Activated CD4-positive, alpha-beta T cell treated with anti-CD3 and anti-CD28 coated beads for 24 hours (primary cell): Measurements from ENCODE around the gene CD84.
A peak's percentile ranks its signal among the peaks of the same experiment; 100 is the strongest.
"Not testable (repeated sequence)": the region's sequence is repeated elsewhere in the genome, so short reads cannot be mapped to it uniquely, and the experiment has no call there.

ENCODE experiments used
- DNase-seq, 2 donors: peaks; one replicate each; pipeline ENCODE4 v3.0.0-alpha.2; 2020; ENCODE audit warnings: low read depth in 2 of 2

Gene CD84

GRCh38 chr1:160540859-160541233 is 38.5 kb downstream of the CD84 start:
- no peak for DNase-seq

DNA sequence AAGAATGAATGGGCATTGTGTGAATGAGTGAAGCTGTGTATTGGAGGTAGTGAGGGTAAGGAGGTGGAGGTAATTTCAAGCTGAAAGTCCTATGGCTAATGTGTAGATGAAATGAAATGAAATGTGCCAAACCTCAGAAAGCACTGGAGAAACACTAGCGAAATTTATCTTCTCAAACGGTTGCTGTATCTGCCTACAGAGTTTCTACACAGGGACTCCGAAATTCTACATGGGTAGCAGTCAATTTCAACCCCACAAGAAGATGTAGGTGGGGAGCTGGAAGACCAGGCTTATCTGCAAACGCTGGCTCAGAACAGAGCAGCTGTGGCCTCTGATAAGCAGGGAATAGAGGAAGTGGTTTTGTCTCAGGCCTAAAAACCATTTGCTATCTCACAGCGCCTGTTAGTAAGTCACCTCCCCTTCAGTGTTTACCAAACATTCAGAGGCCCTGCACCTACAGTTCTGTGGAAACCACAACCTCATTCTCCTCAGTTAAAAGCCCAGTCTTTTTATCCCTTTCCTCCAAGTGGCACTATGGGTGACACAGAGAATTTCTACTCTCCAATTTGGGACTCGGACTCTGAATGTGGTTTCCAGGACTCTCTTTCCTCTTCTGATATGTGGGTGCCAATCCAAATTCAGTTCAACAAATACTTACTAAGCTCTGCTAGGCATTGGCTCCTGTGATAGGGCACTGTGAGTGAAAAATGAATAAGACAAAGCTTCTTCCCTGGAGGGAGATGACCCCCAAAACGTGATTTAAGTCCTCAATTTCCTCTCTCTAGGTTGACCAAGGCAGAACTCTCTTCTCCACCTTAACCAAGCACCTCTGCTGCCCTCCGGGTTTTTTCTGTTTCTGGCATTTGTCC is 39.1 kb downstream of the CD84 start:
- no peak for DNase-seq

GRCh38 chr1:160539684-160539989 is 39.7 kb downstream of the CD84 start:
- DNase-seq: no peak

GRCh38 chr1:160538985-160539651 is 40.2 kb downstream of the CD84 start:
- DNase-seq: no peak

DNA sequence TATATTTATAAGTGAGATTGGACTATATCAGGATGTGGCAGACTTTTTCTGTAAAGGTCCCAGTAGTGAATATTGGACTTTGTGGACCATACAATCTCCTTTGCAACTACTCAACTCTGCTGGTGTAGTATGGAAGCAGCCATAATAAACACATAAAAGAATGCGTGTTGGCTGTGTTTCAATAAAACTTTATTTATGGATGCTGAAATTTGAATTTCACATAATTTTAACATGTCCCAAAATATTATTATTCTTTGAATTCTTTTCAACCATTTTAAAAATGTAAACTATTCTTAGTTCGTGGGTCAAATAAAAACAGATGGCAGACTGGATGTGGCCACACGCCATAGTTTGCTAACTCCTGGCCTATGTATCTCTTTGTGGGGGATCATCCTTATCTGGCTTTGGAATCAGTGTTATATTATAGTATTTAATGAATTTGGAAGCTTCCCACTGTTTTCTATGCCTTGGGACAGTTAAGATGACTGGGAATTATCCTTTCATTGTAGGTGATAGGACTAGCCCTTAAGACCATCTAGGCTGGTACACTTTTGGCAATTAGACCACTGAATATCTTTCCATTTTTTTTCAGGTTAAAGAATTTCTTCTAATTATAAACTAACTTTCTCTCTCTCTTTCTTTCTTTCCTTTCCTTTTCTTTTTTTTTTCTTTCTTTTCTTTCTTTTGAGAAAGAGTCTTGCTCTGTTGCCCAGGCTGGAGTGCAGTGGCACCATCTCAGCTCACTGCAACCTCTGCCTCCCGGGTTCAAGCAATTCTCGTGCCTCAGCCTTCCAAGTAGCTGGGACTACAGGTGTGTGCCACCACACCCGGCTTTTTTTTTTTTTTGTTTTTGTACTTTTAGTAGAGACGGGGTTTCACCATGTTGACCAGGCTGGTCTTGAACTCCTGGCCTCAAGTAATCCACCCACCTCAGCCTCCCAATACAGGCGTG is 41.3 kb downstream of the CD84 start:
- DNase-seq: no peak

GRCh38 chr1:160534823-160535605 is 44.3 kb downstream of the CD84 start:
- no peak for DNase-seq

GRCh38 chr1:160532557-160532813 is 46.8 kb downstream of the CD84 start:
- DNase-seq: not testable (repeated sequence)

DNA sequence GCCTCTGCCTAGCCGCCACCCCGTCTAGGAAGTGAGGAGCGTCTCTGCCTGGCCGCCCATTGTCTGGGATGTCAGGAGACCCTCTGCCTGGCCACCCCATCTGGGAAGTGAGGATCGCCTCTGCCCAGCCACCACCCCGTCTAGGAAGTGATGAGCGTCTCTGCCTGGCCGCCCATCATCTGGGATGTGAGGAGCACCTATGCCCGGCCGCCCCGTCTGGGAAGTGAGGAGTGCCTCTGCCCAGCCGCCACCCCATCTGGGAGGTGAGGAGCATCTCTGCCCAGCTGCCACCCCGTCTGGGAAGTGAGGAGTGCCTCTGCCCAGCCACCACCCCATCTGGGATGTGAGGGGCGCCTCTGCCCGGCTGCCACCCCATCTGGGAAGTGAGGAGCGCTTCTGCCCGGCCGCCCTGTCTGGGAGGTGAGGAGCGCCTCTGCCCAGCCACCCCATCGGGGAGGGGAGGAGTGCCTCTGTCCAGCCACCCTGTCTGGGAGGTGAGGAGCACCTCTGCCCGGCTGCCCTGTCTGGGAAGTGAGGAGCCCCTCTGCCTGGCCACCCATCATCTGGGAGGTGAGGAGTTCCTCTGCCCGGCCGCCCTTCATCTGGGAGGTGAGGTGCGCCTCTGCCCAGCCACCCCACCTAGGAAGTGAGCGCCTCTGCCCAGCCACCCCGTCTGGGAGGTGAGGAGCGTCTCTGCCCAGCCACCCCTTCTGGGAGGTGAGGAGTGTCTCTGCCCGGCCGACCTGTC is 47.3 kb downstream of the CD84 start:
- not testable (repeated sequence) for DNase-seq

- DNase-seq: not testable (repeated sequence)
Observed at GRCh38 chr1:160529401-160529952, 49.8 kb downstream of the CD84 start.

DNA sequence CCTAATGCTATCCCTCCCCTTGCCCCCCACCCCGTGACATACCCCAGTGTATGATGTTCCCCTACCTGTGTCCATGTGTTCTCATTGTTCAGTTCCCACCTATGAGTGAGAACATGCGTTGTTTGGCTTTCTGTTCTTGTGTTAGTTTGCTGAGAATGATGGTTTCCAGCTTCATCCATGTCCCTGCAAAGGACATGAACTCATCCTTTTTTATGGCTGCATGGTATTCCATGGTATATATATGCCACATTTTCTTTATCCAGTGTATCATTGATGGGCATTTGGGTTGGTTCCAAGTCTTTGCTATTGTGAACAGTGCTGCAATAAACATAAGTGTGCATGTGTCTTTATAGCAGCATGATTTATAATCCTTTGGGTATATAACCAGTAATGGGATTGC is 55.5 kb downstream of the CD84 start:
- DNase-seq: not testable (repeated sequence)

- DNase-seq: peak; percentile 33 to 36
Observed at GRCh38 chr1:160522622-160523345, 56.5 kb downstream of the CD84 start, which contains the start of gene SLAMF6. TSS of gene SLAMF6 (minus strand) at chr1:160523255. CDS start at chr1:160523192, 63 bp downstream.

- no peak for DNase-seq
Observed at GRCh38 chr1:160522136-160522535, 57.2 kb downstream of the CD84 start.

DNA sequence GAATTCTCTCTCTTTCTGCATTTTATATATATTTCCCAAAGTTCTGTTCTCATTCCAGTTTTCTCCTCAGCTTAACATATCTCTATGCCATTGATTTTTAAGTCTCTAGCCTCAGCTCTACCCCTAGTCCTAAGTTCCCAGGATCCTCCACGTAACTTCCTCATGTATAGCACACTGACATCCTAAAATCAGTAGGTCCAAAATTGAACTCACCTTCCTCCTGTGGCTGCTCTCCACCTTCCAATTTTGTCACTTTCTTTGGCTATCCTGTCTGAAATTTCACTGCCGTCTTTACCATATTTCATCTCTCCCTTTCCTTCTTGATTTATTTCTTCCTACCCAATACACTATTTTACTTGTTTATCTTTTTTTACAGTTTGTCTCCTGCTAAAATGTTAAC is 57.7 kb downstream of the CD84 start:
- no peak for DNase-seq

DNA sequence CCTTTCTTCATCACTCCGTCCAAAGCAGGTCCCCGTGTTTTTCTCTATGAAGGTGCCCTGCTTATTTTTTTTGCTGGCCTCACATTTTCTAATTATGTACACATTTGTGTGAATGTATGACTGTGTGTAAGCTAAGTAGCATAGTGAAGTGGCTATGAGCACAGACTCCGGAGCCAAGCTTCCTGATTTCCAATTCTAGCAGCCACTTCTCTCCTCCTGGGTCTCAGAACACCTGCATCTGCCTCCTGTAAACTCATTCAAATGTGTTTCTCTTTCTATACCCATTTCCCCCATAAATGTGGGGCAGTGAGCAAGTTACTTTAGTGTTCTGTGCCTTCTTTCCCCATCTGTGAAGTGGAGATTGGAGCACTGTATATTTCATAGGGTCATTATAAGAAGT is 58.3 kb downstream of the CD84 start:
- no peak for DNase-seq

GRCh38 chr1:160520582-160520981 is 58.7 kb downstream of the CD84 start:
- DNase-seq: no peak

- DNase-seq: no peak
Observed at GRCh38 chr1:160519642-160520435, 59.5 kb downstream of the CD84 start.

DNA sequence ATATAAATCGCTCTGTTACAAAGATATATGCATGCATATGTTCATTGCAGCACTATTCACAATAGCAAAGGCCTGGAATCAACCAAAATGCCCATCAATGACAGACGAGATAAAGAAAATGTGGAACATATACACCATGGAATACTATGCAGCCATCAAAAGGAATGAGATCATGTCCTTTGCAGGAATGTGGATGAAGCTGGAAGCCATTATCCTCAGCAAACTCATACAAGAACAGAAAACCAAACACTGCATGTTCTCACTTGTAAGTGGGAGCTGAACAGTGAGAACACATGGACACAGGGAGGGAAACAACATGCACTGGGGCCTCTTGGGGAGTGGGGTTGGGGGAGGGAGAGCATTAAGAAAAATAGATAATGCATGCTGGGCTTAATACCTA is 61.8 kb downstream of the CD84 start:
- DNase-seq: not testable (repeated sequence)

DNA sequence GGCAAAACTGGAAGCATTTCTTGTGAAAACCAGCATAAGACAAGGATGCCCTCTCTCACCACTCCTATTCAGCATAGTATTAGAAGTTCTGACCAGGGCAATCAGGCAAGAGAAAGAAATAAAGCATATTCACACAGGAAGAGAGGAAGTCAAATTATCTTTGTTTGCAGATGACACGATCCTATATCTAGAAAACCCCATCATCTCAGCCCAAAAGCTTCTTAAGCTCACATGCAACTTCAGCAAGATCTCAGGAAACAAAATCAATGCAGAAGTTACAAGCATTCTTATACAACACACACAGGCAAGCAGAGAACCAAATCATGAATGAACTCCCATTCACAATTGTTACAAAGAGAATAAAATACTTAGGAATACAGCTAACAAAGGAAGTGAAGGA is 63.4 kb downstream of the CD84 start:
- not testable (repeated sequence) for DNase-seq

DNA sequence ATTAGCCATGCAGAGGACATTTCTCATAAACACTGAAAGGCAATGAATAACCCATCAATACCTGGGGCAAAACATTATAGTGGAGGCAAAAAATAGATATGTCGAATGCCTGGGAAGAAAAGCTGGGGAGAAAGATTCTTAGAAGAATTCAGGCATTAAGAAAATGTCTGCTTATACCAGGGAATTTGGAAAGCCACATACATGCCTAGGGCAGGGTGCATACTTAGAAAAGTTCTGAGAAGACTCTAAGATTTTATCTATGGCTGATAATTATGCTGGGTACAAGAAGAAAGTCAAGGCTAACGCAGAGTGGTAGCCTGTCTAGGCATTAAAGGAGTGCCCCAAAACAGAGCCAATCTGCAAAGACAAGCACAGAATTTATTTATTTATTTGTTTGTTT is 74.6 kb downstream of the CD84 start:
- no peak for DNase-seq
